HEK293T (cell line): Measurements from ENCODE around the gene TMEM167B.
A peak's percentile ranks its signal among the peaks of the same experiment; 100 is the strongest.

ENCODE experiments used
- CTCF ChIA-PET: fragments of 350-600 bp; formaldehyde crosslinking; extraction: SDS; loops from one replicate; lab custom pipeline; 2021; ENCODE audit warnings: antibody characterized with exemption, inconsistent platforms; lab: Yijun Ruan, JAX
- POLR2A ChIA-PET: fragments of 350-600 bp; formaldehyde crosslinking; extraction: SDS; loops from one replicate; lab custom pipeline; 2020; ENCODE audit warnings: antibody characterized with exemption, inconsistent platforms; lab: Yijun Ruan, JAX
- DNase-seq: peaks from one replicate; pipeline ENCODE4 v3.0.0; 2012; ENCODE audit warnings: mixed read lengths; ENCODE audit errors: extremely low spot score
- ARNT ChIP-seq: fragments of 450-650 bp; IDR thresholded peaks from 2 replicates; pipeline ENCODE4 v1.6.1; 2017; ENCODE audit warnings: mild to moderate bottlenecking
- BHLHE40 ChIP-seq: fragments of 450-650 bp; IDR thresholded peaks from 2 replicates; pipeline ENCODE4 v1.6.1; 2016; ENCODE audit warnings: mild to moderate bottlenecking, moderate library complexity, borderline replicate concordance
- CTBP1 ChIP-seq: fragments of 450-650 bp; IDR thresholded peaks from 2 replicates; pipeline ENCODE4 v1.6.1; 2016; ENCODE audit warnings: borderline replicate concordance
- ELF4 ChIP-seq: fragments of 450-650 bp; IDR thresholded peaks from 2 replicates; pipeline ENCODE4 v1.6.1; 2017; ENCODE audit warnings: antibody characterized with exemption
- FOXA1 ChIP-seq: fragments of 450-650 bp; IDR thresholded peaks from 2 replicates; pipeline ENCODE4 v1.6.1; 2016; ENCODE audit warnings: mild to moderate bottlenecking
- FOXK2 ChIP-seq: fragments of 450-650 bp; IDR thresholded peaks from 2 replicates; pipeline ENCODE4 v1.6.1; 2016; ENCODE audit warnings: mild to moderate bottlenecking
- FOXM1 ChIP-seq: fragments of 450-650 bp; IDR thresholded peaks from 2 replicates; pipeline ENCODE4 v1.6.1; 2017; ENCODE audit warnings: mild to moderate bottlenecking, borderline replicate concordance
- HDGF ChIP-seq: fragments of 450-650 bp; IDR thresholded peaks from 2 replicates; pipeline ENCODE4 v1.6.1; 2017; ENCODE audit warnings: antibody characterized with exemption, borderline replicate concordance
- L3MBTL2 ChIP-seq: fragments of 450-650 bp; conservative IDR thresholded peaks from 2 replicates; pipeline ENCODE4 v1.6.1; 2016; ENCODE audit warnings: mild to moderate bottlenecking
- LEF1 ChIP-seq: fragments of 450-650 bp; IDR thresholded peaks from 2 replicates; pipeline ENCODE4 v1.6.1; 2017; ENCODE audit warnings: mild to moderate bottlenecking, borderline replicate concordance
- NFRKB ChIP-seq: fragments of 450-650 bp; IDR thresholded peaks from 2 replicates; pipeline ENCODE4 v1.6.1; 2016; ENCODE audit warnings: mild to moderate bottlenecking, moderate library complexity
- PKNOX1 ChIP-seq: fragments of 450-650 bp; IDR thresholded peaks from 2 replicates; pipeline ENCODE4 v1.6.1; 2016
- SP1 ChIP-seq: fragments of 450-650 bp; IDR thresholded peaks from 2 replicates; pipeline ENCODE4 v1.6.1; 2017
- SUZ12 ChIP-seq: fragments of 450-650 bp; IDR thresholded peaks from 2 replicates; pipeline ENCODE4 v1.6.1; 2016; ENCODE audit warnings: mild to moderate bottlenecking
- TARDBP ChIP-seq: fragments of 450-650 bp; IDR thresholded peaks from 2 replicates; pipeline ENCODE4 v1.6.1; 2016
- ZNF384 ChIP-seq: fragments of 450-650 bp; IDR thresholded peaks from 2 replicates; pipeline ENCODE4 v1.6.1; 2016

Gene TMEM167B

GRCh38 chr1:109118089-109118488 lies 27.5 kb downstream of the TMEM167B start:
- no peak for DNase-seq
- TF ChIP-seq NFRKB, result no peak
- no peak for TF ChIP-seq ELF4
- TF ChIP-seq FOXM1, result no peak
- no peak for TF ChIP-seq L3MBTL2
- no peak for TF ChIP-seq FOXK2
- no peak for TF ChIP-seq SP1
- TF ChIP-seq CTBP1, result no peak
- no peak for TF ChIP-seq ZNF384
- no peak for TF ChIP-seq FOXA1
- no peak for TF ChIP-seq TARDBP
- no peak for TF ChIP-seq SUZ12
- TF ChIP-seq BHLHE40, result no peak
- no peak for TF ChIP-seq ARNT
- ChIA-PET CTCF (no interaction called here), POLR2A (interaction anchor here (1.0 kb wide), 1 partner anchor 17 kb away, joined by 3 read pairs; no protein-coding TSS in a partner anchor)

GRCh38 chr1:109120356-109120755 lies 29.8 kb downstream of the TMEM167B start:
- TF ChIP-seq ARNT, result no peak
- TF ChIP-seq L3MBTL2, result no peak
- TF ChIP-seq NFRKB, result no peak
- TF ChIP-seq FOXK2, result no peak
- TF ChIP-seq SP1, result no peak
- no peak for TF ChIP-seq PKNOX1
- no peak for TF ChIP-seq TARDBP
- TF ChIP-seq FOXA1, result no peak
- TF ChIP-seq LEF1, result no peak
- no peak for TF ChIP-seq ZNF384
- no peak for TF ChIP-seq SUZ12
- no peak for TF ChIP-seq CTBP1
- TF ChIP-seq ELF4, result no peak
- no peak for TF ChIP-seq FOXM1
- TF ChIP-seq HDGF, result no peak
- TF ChIP-seq BHLHE40, result no peak

GRCh38 chr1:109131059-109131458 lies 40.5 kb downstream of the TMEM167B start:
- POLR2A ChIA-PET, result interaction anchor here (0.9 to 2.4 kb wide), 2 partner anchors 31 to 39 kb away, joined by 3 to 13 read pairs; no protein-coding TSS in a partner anchor
- CTCF ChIA-PET, result interaction anchor here (0.6 to 5.8 kb wide), 5 partner anchors 18 to 359 kb away, joined by 3 to 24 read pairs (median 3); a partner anchor contains a TSS
- DNase-seq, result no peak
- no peak for TF ChIP-seq FOXM1
- TF ChIP-seq TARDBP, result no peak
- TF ChIP-seq NFRKB, result no peak
- no peak for TF ChIP-seq L3MBTL2
- TF ChIP-seq ARNT, result no peak
- TF ChIP-seq SP1, result no peak
- no peak for TF ChIP-seq HDGF
- TF ChIP-seq LEF1, result no peak
- TF ChIP-seq PKNOX1, result no peak
- TF ChIP-seq ZNF384, result no peak
- no peak for TF ChIP-seq SUZ12
- TF ChIP-seq ELF4, result no peak
- TF ChIP-seq CTBP1, result no peak
- no peak for TF ChIP-seq FOXA1
- no peak for TF ChIP-seq FOXK2

More at GRCh38 chr1:109120356-109120755, 29.8 kb downstream of the TMEM167B start:
- POLR2A ChIA-PET, result no interaction called here
- no peak for DNase-seq
- CTCF ChIA-PET, result interaction anchor here (1.0 kb wide), 1 partner anchor 8 kb away, joined by 4 read pairs; a partner anchor contains a TSS

GRCh38 chr1:109131800-109132199 lies 41.2 kb downstream of the TMEM167B start:
- CTCF ChIA-PET, result interaction anchor here (5.8 kb wide), 1 partner anchor 19 kb away, joined by 24 read pairs; a partner anchor contains a TSS
- TF ChIP-seq FOXM1 (no peak), LEF1 (no peak), TARDBP (no peak), SP1 (no peak), SUZ12 (no peak), FOXK2 (no peak), CTBP1 (no peak)
- POLR2A ChIA-PET, result interaction anchor here (2.4 kb wide), 1 partner anchor 32 kb away, joined by 13 read pairs; no protein-coding TSS in a partner anchor
- DNase-seq, result no peak

- TF ChIP-seq PKNOX1, result 0 out of 2 replicates have a peak, but pooled peaks have one; percentile 23
- TF ChIP-seq CTBP1, result no peak
- POLR2A ChIA-PET, result no interaction called here
- no peak for DNase-seq
- CTCF ChIA-PET, result interaction anchor here (5.8 kb wide), 1 partner anchor 21 kb away, joined by 24 read pairs; a partner anchor contains a TSS
These were observed 42.6 kb downstream of the TMEM167B start for GRCh38 chr1:109133002-109133706.

- TF ChIP-seq CTBP1 (no peak), FOXK2 (no peak), LEF1 (no peak), BHLHE40 (no peak), PKNOX1 (no peak), TARDBP (no peak), SP1 (no peak), NFRKB (no peak), ELF4 (no peak), SUZ12 (no peak), ZNF384 (no peak), FOXM1 (no peak), ARNT (no peak), HDGF (no peak), L3MBTL2 (no peak)
- ChIA-PET POLR2A (interaction anchor here (1.9 kb wide), 1 partner anchor 34 kb away, joined by 11 read pairs; no protein-coding TSS in a partner anchor), CTCF (interaction anchor here (5.8 kb wide), 1 partner anchor 21 kb away, joined by 24 read pairs; a partner anchor contains a TSS)
- no peak for DNase-seq
These were observed 43.3 kb downstream of the TMEM167B start for GRCh38 chr1:109133815-109134214.
